Effector memory CD4-positive, alpha-beta T cell (primary cell): ENCODE measurements around the gene C5AR2.
A peak's percentile ranks its signal among the peaks of the same experiment; 100 is the strongest.
"Not testable (repeated sequence)": the region's sequence is repeated elsewhere in the genome, so short reads cannot be mapped to it uniquely, and the experiment has no call there.

Source experiments
- DNase-seq, 3 donors: peaks; one replicate each; pipeline ENCODE4 v3.0.0-alpha.2; 2020
- H3K27ac ChIP-seq: 2 replicates; pipeline ENCODE4 v1.7.0; 2013; ENCODE audit warnings: mild to moderate bottlenecking, low read length, moderate library complexity; ENCODE audit not compliant: insufficient read depth, poor library complexity, severe bottlenecking
- H3K27me3 ChIP-seq: replicated peaks from 2 replicates; pipeline ENCODE4 v1.7.0; 2013; ENCODE audit warnings: mild to moderate bottlenecking, low read length; ENCODE audit not compliant: insufficient read depth, control insufficient read depth, poor library complexity, severe bottlenecking
- H3K36me3 ChIP-seq: 2 replicates; pipeline ENCODE4 v1.7.0; 2013; ENCODE audit warnings: mild to moderate bottlenecking, low read length, moderate library complexity; ENCODE audit not compliant: control insufficient read depth, insufficient read depth
- H3K4me1 ChIP-seq: 2 replicates; pipeline ENCODE4 v1.7.0; 2013; ENCODE audit warnings: low read length, mild to moderate bottlenecking; ENCODE audit not compliant: control insufficient read depth, insufficient read depth, poor library complexity, severe bottlenecking
- H3K4me3 ChIP-seq: 2 replicates; pipeline ENCODE4 v1.7.0; 2013; ENCODE audit warnings: low read length, low read depth, mild to moderate bottlenecking; ENCODE audit not compliant: insufficient read depth, poor library complexity, severe bottlenecking
- H3K9me3 ChIP-seq: 2 replicates; pipeline ENCODE4 v1.7.0; 2013; ENCODE audit warnings: mild to moderate bottlenecking, low read length, moderate library complexity; ENCODE audit not compliant: control insufficient read depth

Gene C5AR2

DNA sequence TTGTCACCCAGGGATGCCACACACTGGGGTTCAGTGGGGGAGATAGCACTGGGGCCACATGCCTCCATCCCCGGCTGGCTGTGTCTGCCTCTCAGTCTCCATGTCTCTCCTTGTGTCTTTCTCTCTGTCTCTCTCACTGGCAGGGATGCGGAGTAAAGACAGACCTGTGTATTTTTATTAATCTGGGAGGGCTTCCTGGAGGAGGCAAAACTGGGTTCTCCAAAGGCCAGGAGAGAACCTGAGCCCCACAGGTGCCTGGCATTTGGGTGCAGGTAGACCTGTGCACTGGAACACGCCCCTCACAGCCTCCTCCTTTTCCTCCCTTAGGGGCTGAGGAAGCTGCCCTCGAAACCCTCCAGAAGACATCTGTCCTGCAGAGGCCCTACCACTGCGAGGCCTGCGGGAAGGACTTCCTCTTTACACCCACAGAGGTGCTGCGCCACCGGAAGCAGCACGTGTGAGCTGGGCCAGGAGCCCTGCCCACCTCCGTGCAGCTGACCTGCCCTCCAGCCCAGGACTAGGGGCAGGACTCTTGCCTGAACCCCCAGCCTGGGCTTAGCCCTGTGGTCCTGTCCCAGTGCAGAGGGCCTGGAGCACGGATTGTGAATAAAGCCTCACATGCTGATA is 49.8 kb downstream of the C5AR2 start:
- no peaks in the 10 kb centered on the region for H3K27me3 ChIP-seq
- peaks cover 7% of the 10 kb centered on the region for H3K4me1 ChIP-seq
- H3K27ac ChIP-seq, result no peak overlapping the region
- no peaks in the 10 kb centered on the region for H3K9me3 ChIP-seq
- no peak for DNase-seq
- peaks cover 35% of the 10 kb centered on the region for H3K36me3 ChIP-seq
- no peak overlapping the region for H3K4me3 ChIP-seq

DNA sequence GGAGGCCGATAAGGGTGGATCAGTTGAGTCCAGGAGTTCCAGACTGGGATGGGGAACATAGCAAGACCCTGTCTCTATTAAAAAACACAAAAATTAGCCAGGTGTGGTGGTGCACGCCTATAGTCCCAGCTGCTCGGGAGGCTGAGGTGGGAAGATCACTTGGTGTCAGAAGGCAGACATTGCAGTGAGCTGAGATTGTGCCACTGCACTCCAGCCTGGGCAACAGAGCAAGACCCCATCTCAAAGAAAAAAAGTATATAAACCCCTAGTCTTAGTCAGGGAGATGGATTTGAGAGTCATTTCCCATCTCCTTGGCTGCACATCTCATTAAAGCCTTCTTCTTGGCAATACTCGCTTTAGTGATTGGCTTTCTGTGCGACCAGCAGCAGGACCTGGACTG is 51.9 kb downstream of the C5AR2 start:
- H3K27ac ChIP-seq, H3K4me1 ChIP-seq, H3K27me3 ChIP-seq, DNase-seq, H3K4me3 ChIP-seq, H3K9me3 ChIP-seq: not testable (repeated sequence)
- H3K36me3 ChIP-seq, result peaks cover 23% of the 10 kb centered on the region

- not testable (repeated sequence) for H3K27me3 ChIP-seq, H3K4me3 ChIP-seq, H3K9me3 ChIP-seq, DNase-seq, H3K4me1 ChIP-seq, H3K27ac ChIP-seq
- H3K36me3 ChIP-seq, result peaks cover 20% of the 10 kb centered on the region
Observed at GRCh38 chr19:47384533-47384932, 52.6 kb downstream of the C5AR2 start.

DNA sequence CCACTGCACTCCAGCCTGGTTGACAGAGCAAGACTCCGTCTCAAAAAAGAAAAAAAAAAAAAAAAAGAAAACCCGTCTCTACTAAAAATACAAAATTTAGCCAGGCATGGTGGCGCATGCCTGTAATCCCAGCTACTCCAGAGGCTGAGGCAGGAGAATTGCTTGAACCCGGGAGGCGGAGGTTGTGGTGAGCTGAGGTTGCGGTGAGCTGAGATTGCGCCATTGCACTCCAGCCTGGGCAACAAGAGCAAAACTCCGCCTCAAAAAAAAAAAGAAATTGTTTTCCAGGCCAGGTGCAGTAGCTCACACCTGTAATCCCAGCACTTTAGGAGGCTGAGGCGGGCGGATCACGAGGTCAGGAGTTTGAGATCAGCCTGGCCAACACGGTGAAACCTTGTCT is 54.6 kb downstream of the C5AR2 start:
- H3K36me3 ChIP-seq, H3K27me3 ChIP-seq, H3K4me1 ChIP-seq, H3K4me3 ChIP-seq, H3K9me3 ChIP-seq, DNase-seq, H3K27ac ChIP-seq: not testable (repeated sequence)

- not testable (repeated sequence) for H3K27me3 ChIP-seq, DNase-seq, H3K27ac ChIP-seq, H3K4me1 ChIP-seq, H3K4me3 ChIP-seq, H3K9me3 ChIP-seq, H3K36me3 ChIP-seq
Observed at GRCh38 chr19:47387623-47388022, 55.6 kb downstream of the C5AR2 start.

GRCh38 chr19:47388721-47389120 is 56.7 kb downstream of the C5AR2 start:
- DNase-seq, H3K27ac ChIP-seq, H3K4me3 ChIP-seq, H3K4me1 ChIP-seq, H3K9me3 ChIP-seq, H3K27me3 ChIP-seq, H3K36me3 ChIP-seq: not testable (repeated sequence)

GRCh38 chr19:47389150-47389556 is 57.2 kb downstream of the C5AR2 start:
- Histone ChIP-seq H3K4me1 (no peaks in the 10 kb centered on the region), H3K27ac (no peak overlapping the region), H3K9me3 (no peaks in the 10 kb centered on the region), H3K27me3 (no peaks in the 10 kb centered on the region), H3K36me3 (no peaks in the 10 kb centered on the region), H3K4me3 (no peak overlapping the region)
- no peak for DNase-seq

GRCh38 chr19:47390533-47391488 is 58.8 kb downstream of the C5AR2 start:
- no peaks in the 10 kb centered on the region for H3K36me3 ChIP-seq
- no peak for DNase-seq
- H3K4me1 ChIP-seq, result no peaks in the 10 kb centered on the region
- no peak overlapping the region for H3K4me3 ChIP-seq
- H3K27me3 ChIP-seq, result no peaks in the 10 kb centered on the region
- no peak overlapping the region for H3K27ac ChIP-seq
- no peaks in the 10 kb centered on the region for H3K9me3 ChIP-seq

DNA sequence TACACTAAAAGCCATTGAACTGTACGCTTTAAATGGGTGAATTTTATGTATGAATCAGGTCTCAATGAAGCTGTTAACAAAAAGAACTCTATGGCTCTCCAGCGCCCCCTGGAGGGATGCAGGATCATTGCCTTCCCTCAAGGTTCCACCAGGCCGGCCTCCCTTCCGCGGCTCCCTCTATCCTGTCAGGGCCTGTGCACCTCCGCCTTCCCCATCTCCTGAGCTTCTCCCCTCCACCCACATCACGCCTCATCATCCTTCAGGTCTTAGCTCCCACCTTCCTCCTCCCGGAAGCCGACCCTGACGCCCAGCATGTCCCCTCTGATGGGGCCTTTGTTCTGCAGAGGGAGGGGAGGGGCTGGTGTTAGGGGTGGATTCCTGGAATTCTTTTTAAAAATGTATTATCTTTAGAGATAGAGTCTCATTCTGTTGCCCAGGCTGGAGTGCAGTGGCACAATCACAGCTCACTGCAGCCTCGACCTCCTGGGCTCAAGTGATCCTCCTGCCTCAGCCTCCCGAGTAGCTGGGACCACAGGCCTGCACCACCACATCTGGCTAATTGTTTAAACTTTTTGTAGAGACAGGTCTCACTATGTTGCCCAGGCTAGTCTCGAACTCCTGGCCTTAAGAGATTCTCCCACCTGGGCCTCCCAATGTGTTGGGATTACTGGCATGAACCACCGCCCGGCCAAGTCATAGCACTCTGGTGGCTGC is 59.7 kb downstream of the C5AR2 start:
- DNase-seq, result peak; percentile 47 to 72 (median 64)
- Histone ChIP-seq H3K27ac (no peak overlapping the region), H3K4me1 (no peaks in the 10 kb centered on the region), H3K27me3 (no peaks in the 10 kb centered on the region), H3K9me3 (no peaks in the 10 kb centered on the region), H3K4me3 (no peak overlapping the region), H3K36me3 (no peaks in the 10 kb centered on the region)
